Ovary (tissue), 10 donors: Measurements from ENCODE around the gene COL13A1. TPM values are rescaled to one million over a fixed set of nuclear protein-coding genes. Genes with fewer than 3 reads are reported as not detected.
A peak's percentile ranks its signal among the peaks of the same experiment; 100 is the strongest.

ENCODE experiments used
- DNase-seq, 5 donors: peaks; one replicate each; pipeline ENCODE4 v3.0.0-alpha.2; 2019 to 2020
- H3K27ac ChIP-seq, 2 donors: fragments of 200-600 bp; one replicate each; pipeline versions ENCODE4 v1.5.1 to v1.8.0; 2019 to 2022
- H3K27me3 ChIP-seq: fragments of 200-600 bp; one replicate; pipeline ENCODE4 v1.8.0; 2022
- H3K36me3 ChIP-seq: fragments of 200-600 bp; sonication (generic); one replicate; pipeline ENCODE4 v1.5.1; 2019
- H3K4me1 ChIP-seq: one replicate; pipeline ENCODE4 v1.8.1; 2013; ENCODE audit warnings: mild to moderate bottlenecking, moderate library complexity; ENCODE audit not compliant: insufficient read depth
- H3K4me3 ChIP-seq: fragments of 200-600 bp; sonication (generic); one replicate; pipeline ENCODE4 v1.5.1; 2017
- H3K9me3 ChIP-seq, 2 donors: fragments of 200-600 bp in 1 of 2; sonication (generic) in 1 of 2; one replicate each; pipeline versions ENCODE4 v1.5.1 to v1.8.1; 2013 to 2019; ENCODE audit warnings: mild to moderate bottlenecking in 1 of 2, moderate library complexity in 1 of 2
- CTCF ChIP-seq, 3 donors: fragments of 450-650 bp in 2 of 3; fragments of 200-600 bp in 1 of 3; IDR thresholded peaks; one replicate each; pipeline versions ENCODE4 v1.5.1 to v1.8.0; 2016 to 2022; ENCODE audit warnings: antibody characterized with exemption in 3 of 3, mild to moderate bottlenecking in 1 of 3
- EP300 ChIP-seq: sonication (generic); formaldehyde crosslinking; IDR thresholded peaks from one replicate; pipeline ENCODE4 v1.6.1; 2017; ENCODE audit warnings: antibody characterized with exemption
- POLR2A ChIP-seq: fragments of 450-650 bp; IDR thresholded peaks from one replicate; pipeline ENCODE4 v1.6.1; 2017; ENCODE audit warnings: antibody characterized with exemption, mild to moderate bottlenecking, moderate library complexity
- WGBS, 3 donors: extraction: QIAGEN DNeasy Blood & Tissue Kit in 1 of 3; methylation state at CpG; one replicate each; pipeline versions ENCODE4 v1.1.5 to v1.1.7; 2013 to 2017; 5-methylcytosine and 5-hydroxymethylcytosine counted together
- intact Hi-C, 4 donors: fragments of 100-400 bp; cut with DNase I; formaldehyde crosslinking; loops; one replicate each; pipeline versions ENCODE4 v1.11.0 to v1.15.1; 2022 to 2023
- long read RNA-seq, 3 donors: library from polyadenylated mRNA in 2 of 3; unstranded in 2 of 3; transcript quantifications; one replicate each; pipeline ENCODE4 v2.0.0 and lab custom pipeline, GENCODE V29; 2021 to 2026
- polyA plus RNA-seq, 2 donors: library from polyadenylated mRNA; stranded (reverse); fragments of 200-250 nt in 1 of 2; fragments of 350-450 nt in 1 of 2; fragmentation: Illumina TruSeq in 1 of 2; extraction: RNeasy Lipid Tissue Mini Kit (QIAGEN cat#74804) in 1 of 2; gene quantifications; one replicate each; pipeline ENCODE4 v1.2.3, GENCODE V29; 2013 to 2014
- total RNA-seq, 7 donors: library from RNA; depleted of rRNA in 2 of 7; stranded (reverse); fragments of >200 nt in 2 of 7; fragmentation: NEBNext Ultra II Directional in 3 of 7; extraction: Animal tissue kit (Norgen Biotek cat#: 25700) in 3 of 7; gene quantifications; one replicate each; pipeline versions ENCODE4 v1.1.0 to v1.2.4, GENCODE V29; 2016 to 2023
- donor health status: DM: no; HTN: no; CAD: no; lungs with moderate emphysema.
- donor health status: DM: no; HTN: no; CAD: no.
- donor health status: Bipolar disorder and iron deficiency.
- donor health status: DM: yes; HTN: yes; CAD: no.
- donor health status: DM: no; HTN: no; CAD: no.
- donor health status: DM: yes; HTN: yes; CAD: no.

Gene COL13A1
- 1 to 10 TPM in 3 of 7 donors, under 1 TPM in 4; 0.48 to 3.1 (median 0.87) TPM for total RNA-seq
- 1 to 10 TPM; 1.2 to 1.3 TPM for polyA plus RNA-seq
- long read RNA-seq, donor 1, partial matches to known transcripts = 0 of 1 reads
- long read RNA-seq, donor 1, other reads (novel, unspliced or antisense) = 1 of 1 reads
- long read RNA-seq, donor 2 = 0 reads
- long read RNA-seq, donor 3, partial matches to known transcripts = 0 of 2 reads
- long read RNA-seq, donor 3, other reads (novel, unspliced or antisense) = 2 of 2 reads

GRCh38 chr10:69801434-69802315 lies at the start of gene COL13A1:
Gene COL13A1 (plus strand): TSS chr10:69801906. CDS start chr10:69802424, 518 bp downstream.
- Histone ChIP-seq H3K4me3 (peak within 1 kb of the TSS; percentile 24), H3K4me1 (peaks cover 1% of the 10 kb centered on the region), H3K36me3 (no peaks in the 10 kb centered on the region), H3K27me3 (no peaks in the 10 kb centered on the region), H3K27ac (no peak within 1 kb of the TSS), H3K9me3 (no peaks in the 10 kb centered on the region)
- TF ChIP-seq CTCF (IDR thresholded peaks at IDR 0.05) = no peak
- no peak for TF ChIP-seq EP300
- TF ChIP-seq POLR2A = no peak
- WGBS, 3 donors = 1 to 2% (median 1%) methylated on average over 58 of the region's 58 CpGs
- intact Hi-C loops = loop anchor here in 1 of 4 donors (10.0 kb wide), 2 partner anchors 123 to 157 kb away; no protein-coding TSS in a partner anchor
- peak in 4 of 5 donors; percentile 26 to 51 (median 38) for DNase-seq

- Histone ChIP-seq H3K27me3 (no peaks in the 10 kb centered on the region), H3K36me3 (no peaks in the 10 kb centered on the region), H3K4me3 (no peak overlapping the region), H3K4me1 (no peaks in the 10 kb centered on the region), H3K27ac (no peak overlapping the region), H3K9me3 (no peaks in the 10 kb centered on the region)
- no peak for TF ChIP-seq CTCF (IDR thresholded peaks at IDR 0.05)
- no peak for DNase-seq
- 49 to 59% (median 57%) methylated on average over 7 of the region's 7 CpGs for WGBS, 3 donors
- intact Hi-C loops = no loop called here
These were observed 49.2 kb upstream of the COL13A1 start for GRCh38 chr10:69752479-69752878.

- no peaks in the 10 kb centered on the region for H3K27me3 ChIP-seq
- H3K36me3 ChIP-seq = no peaks in the 10 kb centered on the region
- no peak for TF ChIP-seq CTCF (IDR thresholded peaks at IDR 0.05)
- TF ChIP-seq EP300 = no peak
- TF ChIP-seq POLR2A = no peak
- no peak overlapping the region for H3K4me3 ChIP-seq
- WGBS, 3 donors = 90 to 96% (median 93%) methylated on average over 1 of the region's 1 CpG
- DNase-seq = no peak
- intact Hi-C loops = no loop called here
- H3K4me1 ChIP-seq = peaks cover 3% of the 10 kb centered on the region
- no peaks in the 10 kb centered on the region for H3K9me3 ChIP-seq
- H3K27ac ChIP-seq = no peak overlapping the region
These were observed 45.4 kb upstream of the COL13A1 start for GRCh38 chr10:69756279-69756678.

GRCh38 chr10:69757206-69757552 lies 44.5 kb upstream of the COL13A1 start:
- intact Hi-C loops = no loop called here
- H3K27ac ChIP-seq = no peak overlapping the region
- H3K4me3 ChIP-seq = no peak overlapping the region
- no peaks in the 10 kb centered on the region for H3K27me3 ChIP-seq
- TF ChIP-seq CTCF (IDR thresholded peaks at IDR 0.05) (no peak), POLR2A (no peak), EP300 (no peak)
- DNase-seq = no peak
- no peaks in the 10 kb centered on the region for H3K36me3 ChIP-seq
- 68 to 82% (median 77%) methylated on average over 5 of the region's 5 CpGs for WGBS, 3 donors
- H3K9me3 ChIP-seq = no peaks in the 10 kb centered on the region
- H3K4me1 ChIP-seq = peaks cover 3% of the 10 kb centered on the region
